ENCODE data around the gene ARL15.

The ARL15 gene

DNA sequence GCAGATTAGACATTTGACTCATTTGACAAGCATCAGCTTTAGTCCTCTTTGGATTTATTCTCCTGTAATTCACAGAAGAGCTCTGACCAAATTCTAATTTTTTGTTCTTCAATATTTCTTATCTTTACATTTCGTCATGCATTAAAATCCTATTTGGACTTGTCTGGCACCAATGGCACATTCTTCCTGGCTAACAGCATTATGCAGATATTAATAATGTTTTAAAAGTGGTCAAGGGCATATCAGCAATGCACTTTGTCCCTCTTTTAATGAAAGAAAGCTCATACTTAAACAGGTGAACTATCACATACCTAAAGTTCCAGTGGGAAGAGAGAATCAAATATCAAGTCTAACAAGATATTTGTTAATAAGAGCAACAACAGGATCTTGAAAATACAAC is 270.4 kb downstream of the ARL15 start:
- DNase-seq (ENCODE audit: low read depth in 2 of 2) = no peak

DNA sequence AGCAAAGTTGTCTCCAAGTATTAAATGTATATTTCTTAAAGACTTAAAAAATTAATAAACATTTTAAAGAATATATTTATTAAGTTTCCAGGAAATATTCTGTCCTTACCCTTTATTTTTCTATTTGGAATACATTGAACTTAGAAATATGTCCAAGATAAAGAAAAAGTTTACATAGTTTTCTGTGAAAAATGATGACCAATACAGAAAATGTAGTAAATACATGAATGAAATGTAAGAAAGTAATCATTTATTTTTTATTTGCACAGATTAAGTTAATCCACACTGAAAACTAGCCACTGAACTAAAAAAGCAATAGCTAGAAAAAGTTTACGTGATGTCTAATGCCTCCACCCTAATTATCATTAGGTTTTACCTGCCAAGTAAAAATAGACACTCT is 273.2 kb downstream of the ARL15 start:
- no peak for DNase-seq (ENCODE audit: low read depth in 2 of 2)

DNA sequence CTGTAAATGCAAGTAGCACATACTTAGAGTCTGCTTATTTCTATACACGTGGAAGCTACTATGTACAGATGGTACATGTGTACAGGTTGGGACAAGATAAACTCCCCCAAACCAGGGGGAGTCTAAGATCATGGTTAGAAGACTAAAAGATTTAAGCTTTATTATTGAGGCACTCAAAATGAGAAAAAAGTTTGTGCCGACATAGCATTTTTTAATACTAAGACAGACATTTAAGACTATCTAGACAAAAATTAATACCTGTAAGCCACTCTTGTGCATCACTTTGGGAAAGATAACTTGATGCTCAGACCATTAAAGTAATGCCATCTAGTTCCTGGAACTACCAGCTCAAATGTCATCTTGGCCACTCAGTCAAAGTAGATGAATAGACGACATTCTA is 279.4 kb downstream of the ARL15 start:
- no peak for DNase-seq (ENCODE audit: low read depth in 2 of 2)

DNA sequence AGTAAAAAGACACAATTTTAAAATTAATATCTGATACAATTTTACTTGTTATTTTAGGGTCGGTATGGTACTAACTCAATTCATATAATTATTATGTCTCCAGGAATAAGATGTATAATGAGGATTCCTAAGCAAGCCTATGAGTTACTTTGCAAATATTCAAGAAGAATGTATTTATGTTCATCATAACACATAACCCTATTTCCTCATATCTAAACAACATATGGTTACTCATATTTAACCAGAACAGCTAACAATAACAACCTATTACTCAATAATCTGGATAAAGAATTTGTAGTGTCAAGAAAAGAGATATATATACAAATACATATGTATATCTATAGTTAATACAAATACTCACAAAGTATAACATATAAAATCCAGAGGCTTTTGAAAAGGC is 285.9 kb downstream of the ARL15 start:
- peak; percentile 43 to 47 for DNase-seq (ENCODE audit: low read depth in 2 of 2)

DNA sequence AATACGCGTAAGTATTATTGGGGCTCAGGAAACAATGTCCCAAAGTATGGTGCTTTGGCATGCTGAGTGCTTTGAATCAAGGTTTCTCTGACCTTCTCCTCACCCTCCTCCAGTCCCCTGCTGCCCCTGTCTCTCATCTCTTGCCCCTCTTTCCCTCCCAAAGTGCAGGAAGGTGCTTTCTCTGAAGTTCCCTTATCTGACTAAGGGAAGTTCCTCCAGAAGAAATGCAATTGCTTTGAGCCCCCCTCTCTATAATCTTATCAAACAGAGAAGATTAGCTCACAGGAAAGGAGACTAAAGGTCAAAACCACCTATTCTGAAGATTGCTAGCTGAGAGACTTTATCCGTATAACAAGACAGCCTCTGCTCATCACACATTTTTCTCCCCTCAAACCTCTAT is 288.1 kb downstream of the ARL15 start:
- DNase-seq (ENCODE audit: low read depth in 2 of 2) = no peak

DNA sequence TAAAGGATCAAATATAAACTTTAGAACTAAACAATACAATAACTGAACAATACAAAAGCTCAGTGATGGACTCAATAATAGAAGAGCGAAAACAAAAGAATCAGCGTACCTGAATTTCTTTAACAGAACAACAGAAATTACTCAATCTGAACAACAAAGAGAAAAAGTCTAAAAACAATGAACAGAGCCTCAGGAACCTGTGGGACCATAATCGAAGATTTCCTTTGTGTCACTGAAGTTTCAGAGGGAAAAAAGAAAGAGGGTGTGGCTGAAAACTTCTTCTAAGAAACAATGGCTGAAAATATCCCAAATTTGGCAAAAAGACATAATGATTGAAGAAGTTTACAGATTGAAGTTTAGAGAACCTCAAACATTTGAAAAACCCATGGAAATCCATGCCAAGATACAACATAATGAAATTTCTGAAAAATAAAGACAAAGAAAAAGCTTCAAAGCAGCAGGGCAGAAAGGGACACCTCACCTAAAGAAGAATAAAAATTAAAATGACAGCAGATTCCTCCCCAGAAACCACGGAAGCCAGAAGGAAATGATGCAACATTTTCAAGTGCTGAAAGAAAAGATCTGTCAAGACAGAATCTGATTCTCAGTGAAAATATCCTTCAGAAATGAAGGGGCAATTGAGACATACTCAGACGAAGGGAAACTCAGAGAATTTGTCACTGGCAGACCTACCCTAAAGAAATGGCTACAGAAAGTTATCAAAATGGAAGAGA is 288.8 kb downstream of the ARL15 start:
- DNase-seq (ENCODE audit: low read depth in 2 of 2) = peak in 1 of 2 experiments; percentile 30

DNA sequence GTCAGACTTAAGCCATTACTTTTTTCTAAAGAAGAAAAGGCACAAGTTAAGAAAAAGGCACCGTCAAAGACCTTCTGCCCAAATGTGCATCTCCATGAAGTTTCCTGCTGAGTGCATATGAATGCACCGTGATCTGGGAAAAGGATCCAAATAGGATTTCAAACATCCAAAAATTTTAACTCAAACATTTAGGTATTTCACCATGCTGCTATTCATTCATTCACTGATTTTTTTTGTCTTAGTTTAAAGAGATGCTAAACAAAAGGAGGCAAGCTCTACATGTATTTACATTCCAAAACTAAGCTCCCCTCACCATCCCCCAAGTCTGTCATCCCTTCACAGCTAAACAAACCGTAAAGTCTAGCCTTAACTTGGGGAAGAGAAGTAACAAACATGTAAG is 291.9 kb downstream of the ARL15 start:
- DNase-seq (ENCODE audit: low read depth in 2 of 2) = no peak

DNA sequence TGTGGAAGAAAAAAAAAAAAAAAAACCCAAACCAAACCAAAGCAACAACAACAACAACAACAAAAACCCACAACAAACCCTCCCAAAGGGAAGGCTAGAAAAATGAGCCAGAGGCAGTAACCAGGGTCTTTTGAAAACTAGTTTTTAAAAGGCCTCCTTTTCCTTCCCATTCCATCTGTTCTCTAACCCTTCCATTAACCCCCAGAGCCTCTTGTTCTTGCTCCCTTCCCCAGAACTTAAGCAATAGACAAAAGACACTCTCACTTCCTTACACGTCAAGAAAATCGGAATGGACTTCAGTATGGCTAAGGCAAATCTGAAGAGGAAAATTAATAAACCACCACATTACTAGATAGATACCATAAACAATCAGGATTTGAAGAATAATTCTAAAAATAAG is 292.8 kb downstream of the ARL15 start:
- no peak for DNase-seq (ENCODE audit: low read depth in 2 of 2)

DNA sequence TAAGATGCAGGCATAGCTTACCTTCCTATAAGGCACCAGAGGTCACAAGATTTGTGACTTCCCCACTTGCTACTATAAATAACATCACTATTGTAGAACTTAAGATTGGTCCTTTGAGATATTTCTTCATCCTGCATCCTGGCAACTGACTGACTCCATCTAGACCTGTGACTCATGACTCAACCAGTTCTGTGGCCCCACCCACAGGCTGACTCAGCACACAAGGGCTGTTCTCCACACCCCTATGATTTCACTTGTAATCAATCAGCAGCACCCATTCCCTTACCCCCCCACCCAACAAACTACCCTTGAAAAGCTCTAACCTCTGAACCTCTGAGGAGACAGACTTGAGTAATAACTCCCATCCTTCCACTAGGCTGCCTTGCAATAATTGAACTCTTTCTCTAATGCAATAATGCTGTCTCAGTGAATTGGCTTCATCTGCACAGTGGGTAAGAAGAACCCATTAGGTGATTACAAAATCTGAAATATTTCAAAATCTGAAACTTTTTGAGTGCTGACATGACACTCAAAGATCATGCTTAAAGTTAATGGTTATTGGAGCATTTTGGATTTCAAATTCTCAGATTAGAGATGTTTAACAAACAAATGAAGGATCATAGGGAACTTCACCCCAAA is 296.7 kb downstream of the ARL15 start:
- DNase-seq (ENCODE audit: low read depth in 2 of 2) = peak; percentile 58

DNA sequence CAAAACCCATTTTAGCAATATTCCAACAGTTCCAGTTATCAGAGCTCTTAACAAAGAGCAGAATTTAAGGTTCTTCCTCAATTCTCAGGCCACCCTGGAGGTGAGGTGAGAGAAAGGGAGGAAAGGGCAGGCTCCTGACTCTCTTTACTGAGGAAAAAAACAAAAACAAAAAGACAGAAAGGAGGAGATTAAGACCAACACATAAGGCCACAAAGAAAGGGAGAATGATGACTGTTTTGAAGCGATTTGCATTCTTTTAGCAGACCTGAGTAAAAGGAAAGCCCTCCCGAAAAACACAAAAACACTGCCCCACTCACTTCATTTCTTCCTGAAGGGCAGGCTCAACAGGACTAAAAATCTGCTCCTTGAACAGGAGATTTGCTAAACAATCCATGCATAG is 300.5 kb downstream of the ARL15 start:
- DNase-seq (ENCODE audit: low read depth in 2 of 2) = no peak

DNA sequence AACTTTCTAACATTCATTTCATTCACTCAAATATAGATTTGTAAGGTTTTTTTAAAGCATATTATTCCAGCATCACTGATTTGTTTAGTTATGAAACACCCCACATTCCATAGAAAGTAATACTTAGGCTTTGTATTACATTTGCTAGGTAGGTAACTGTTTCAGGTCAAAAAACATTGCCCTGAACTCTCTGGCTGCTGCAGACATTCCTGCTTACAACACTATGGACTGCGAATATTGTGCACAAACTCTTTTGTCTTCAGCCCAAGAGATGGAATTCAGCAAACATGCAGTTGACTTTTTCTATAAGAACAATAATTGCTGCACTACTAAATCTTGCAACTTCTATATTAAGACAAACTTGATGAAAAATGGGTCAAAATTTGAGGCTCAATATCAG is 301.0 kb downstream of the ARL15 start:
- no peak for DNase-seq (ENCODE audit: low read depth in 2 of 2)

DNA sequence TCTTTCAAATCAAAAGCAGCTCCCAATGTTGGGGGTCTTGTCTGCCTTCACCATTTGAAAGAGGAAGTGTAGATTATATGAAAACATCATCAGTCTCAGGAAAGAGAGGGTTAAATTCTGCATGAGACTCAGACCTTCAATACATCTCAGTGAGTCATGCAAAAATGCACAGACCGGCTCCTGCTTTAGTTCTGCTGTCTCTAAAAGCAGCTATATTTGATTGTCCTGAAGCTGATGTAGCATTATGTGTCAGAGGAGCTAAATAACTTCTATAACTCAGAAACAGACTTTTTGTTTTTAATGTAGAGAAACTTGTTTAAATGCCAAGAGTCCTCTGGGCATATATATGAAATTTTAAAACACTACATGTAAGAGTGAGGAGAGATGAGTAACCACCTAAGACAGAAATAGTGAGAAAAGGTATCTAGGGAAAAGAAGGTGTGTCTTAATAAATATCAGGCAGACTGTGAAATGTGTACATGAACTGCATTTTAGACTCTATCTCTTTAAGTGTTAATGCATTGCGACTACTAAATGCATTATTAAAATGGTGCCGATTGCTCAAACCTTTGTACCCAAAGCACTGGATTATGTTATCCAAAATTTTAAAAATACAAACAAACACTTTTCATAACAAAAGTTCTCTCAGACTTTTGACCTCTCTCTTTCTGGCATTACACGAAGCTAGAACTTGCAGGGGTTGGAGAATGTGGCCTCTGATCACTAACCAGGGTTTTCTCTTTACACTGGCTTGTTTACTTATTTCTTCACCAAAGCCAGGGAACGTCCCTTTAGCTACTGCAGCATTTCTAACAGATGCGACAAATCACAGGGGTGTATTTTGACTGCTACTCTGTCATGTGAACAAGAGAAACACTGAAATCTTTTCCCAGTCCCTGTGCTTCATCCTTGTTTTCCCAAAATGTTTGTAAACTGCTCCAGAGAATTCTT is 302.3 kb downstream of the ARL15 start:
- DNase-seq (ENCODE audit: low read depth in 2 of 2) = no peak

DNA sequence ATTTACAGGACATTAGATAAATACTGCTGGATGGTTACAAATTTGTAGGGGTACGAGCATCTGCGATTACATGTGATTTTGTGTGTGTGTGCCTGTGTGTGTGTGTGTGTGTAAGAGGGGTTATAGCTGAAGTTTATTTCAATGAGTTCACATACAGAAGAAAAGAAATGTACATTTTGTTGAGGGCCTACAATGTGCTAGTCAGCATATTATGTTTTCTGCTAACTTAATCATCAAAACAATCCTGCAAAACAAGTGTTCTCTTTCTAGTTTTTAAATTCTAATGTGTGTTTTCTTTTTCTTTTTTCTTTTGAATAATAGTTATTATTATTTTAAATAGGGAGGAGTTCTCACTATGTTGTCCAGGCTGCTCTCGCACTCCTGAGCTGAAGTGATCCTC is 305.7 kb downstream of the ARL15 start:
- DNase-seq (ENCODE audit: low read depth in 2 of 2) = no peak

DNA sequence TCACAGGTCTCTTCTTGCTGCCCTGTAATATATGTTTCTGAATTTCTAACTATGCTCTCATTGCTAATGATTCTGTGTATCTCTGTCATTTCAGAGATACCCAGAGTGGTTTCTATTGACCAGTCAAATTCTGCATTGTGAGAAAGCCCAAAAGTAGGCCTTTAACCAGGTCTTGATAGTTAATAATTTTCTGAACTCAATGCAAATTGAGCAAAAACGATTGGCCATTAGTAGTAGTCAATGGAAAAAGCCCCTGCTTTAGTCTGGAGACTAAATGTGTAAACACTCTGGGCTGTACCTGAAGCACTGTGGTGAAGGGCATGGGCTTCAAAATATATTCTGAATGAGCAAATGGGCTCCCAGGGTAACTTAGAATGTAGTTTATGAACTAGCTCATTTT is 307.6 kb downstream of the ARL15 start:
- no peak for DNase-seq (ENCODE audit: low read depth in 2 of 2)

DNA sequence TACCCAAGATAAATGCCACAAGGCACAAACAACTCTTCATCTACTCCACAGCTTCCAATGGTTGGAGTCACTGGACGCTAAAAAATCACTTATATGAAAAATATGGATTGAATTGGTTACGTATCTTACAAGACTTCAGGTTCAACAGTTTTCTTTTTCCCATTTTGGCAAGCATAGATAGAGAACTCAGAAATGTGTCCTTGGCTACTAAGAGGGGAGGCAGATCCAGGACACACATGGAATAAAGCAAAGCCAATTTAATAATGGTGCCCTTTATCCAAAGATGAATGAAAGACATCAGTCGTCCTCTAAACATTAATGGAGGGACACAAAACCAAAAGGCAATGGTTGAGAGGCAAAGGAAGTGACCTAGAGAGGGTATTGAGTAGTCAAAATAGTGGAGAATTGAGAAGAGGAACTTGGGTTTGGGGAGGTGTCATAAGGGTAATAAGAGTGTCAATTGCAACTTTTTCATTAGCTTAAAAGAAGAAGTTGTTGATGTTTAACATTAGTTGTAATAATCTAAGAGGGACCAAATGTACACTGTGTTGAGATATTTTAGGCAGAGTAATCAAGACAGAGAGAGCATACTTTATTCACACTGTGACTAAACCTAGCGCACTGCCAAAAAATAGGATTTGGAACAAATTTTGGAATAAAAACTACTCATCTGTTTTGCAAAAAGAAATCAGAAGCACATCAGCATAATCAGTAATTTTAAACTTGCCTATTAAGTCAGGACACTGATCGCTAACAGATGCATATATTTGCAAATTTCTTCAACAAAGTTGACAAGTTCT is 308.2 kb downstream of the ARL15 start:
- no peak for DNase-seq (ENCODE audit: low read depth in 2 of 2)

DNA sequence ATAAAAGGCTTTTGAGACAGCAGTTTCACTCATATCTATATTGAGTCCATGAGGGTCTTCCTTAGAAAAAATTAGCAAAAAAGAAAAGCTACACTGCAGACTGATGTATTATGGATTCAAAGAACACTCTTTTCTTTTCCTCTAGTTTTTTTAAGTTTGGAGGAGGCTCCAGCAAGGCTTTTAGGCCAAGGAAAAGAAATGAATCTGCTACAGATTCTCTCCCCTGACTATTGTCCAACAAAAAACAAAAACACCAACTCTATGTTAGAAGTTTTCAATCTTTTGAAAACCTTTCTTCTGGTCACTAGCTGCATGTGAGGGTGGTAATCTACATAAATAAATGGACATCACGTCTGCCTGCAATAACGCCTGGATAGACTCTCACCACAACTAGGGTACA is 310.4 kb downstream of the ARL15 start:
- no peak for DNase-seq (ENCODE audit: low read depth in 2 of 2)

DNA sequence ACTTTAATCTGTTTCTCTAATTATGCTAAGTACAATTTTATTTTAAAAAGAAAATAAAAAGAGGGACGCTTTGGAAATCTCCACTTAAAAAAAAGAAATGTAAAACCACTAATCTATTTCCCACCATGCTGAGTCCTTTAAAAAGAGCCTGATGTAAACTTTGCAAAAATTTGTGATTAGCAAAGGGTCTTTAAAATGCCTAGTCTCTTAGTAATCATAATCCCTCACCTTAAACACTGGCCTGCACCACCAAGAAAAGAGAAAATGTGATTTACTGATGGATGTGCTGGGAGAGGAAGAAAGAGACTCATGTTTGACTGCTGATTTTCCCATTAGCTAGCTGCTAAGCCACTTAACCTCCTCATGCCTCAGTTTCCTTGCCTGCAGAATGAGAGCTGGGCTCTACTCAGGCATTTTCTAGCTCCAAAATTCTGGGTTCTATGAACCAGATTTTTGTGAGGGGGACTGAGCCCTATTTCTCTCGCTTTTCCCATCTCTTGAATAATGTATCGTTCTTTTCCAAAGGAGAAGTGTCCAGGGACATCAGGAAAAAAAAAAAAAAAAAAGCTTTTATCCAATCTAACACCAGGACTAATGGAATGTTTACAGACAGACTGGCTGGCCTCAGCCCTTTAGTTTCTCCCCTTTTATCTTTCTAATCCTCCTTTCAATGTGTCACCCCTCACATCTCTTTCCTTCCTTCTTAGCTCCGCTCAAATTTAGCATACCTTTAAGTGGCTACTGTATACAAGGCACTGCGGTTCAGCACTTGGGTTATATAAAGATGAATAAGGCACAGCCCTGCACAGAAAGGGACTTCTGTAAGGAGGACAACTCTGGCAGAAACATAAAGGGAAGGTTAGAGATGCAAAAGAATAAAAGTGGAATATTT is 312.4 kb downstream of the ARL15 start:
- no peak for DNase-seq (ENCODE audit: low read depth in 2 of 2)

DNA sequence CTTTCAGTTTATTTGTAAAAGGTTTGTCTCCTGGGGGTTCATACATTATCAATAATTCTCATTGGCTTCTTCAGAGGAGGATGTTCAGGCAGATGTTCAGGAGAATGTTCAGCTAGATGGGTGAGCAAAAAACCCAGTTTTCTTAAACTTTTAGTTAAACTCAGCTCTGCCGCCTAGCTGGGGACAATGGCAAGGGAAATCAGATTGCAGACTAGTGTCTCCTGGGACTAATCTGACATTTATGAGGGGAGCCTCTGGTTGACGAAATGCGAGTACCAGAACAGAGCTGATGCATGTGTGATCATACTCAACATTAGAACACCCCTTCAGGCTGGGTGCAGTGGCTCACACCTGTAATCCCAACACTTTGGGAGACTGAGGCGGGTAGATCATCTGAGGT is 314.4 kb downstream of the ARL15 start:
- no peak for DNase-seq (ENCODE audit: low read depth in 2 of 2)

DNA sequence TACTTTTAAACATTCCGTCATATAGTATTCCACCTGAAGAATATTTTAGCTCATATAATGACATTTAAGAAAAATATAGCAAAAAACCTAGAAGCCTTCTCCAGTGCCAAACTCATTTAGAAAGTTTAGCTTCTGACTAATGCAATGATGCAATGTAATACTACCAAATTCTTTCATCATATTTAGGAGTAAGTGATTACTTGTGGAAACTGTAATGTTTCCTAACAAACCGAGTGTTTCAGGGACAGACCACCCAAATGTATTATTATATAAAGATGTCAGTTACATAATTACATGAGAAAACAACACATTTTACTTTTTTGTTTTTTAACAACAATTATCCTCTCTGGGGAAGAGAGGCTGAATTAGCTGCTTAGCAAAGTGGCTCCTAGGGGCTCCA is 316.2 kb downstream of the ARL15 start:
- peak; percentile 56 to 67 for DNase-seq (ENCODE audit: low read depth in 2 of 2)

DNA sequence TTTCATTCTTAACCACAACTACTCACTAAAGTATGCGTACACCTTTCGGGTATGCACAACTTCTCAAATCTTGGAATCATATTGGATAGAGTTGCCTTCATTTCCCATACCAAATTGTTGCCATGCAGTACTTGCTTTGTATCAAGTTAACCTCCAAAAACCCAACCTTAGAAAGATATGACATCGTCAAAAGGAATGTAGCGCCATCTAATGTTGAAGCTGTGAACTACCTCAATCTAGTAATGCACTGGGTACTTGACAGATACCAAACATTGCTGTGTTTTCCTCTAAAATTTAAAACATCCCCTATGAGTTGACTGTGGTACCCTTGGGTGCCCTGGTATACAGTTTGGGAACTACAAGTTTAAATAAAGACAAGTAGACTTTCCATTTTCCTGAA is 318.4 kb downstream of the ARL15 start:
- no peak for DNase-seq (ENCODE audit: low read depth in 2 of 2)

DNA sequence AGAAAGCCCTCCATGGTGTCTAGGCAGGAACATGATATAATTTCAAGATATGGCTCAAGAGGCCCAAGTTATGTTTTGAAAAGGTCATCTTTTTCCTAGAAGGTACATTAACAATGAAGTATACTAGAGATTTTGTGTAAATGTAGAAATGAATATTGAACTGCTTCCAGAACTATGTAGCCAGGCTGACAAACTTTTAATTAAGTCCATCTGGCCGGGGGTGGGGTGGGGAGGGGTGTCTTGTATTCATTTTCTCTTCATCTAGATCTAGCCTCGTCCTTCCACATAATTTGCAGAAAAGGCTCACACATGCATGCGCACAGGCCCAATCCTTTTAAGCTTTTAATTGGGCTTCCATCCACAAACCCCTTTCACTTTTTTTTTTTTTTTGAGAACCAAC is 323.3 kb downstream of the ARL15 start:
- DNase-seq (ENCODE audit: low read depth in 2 of 2) = no peak
